CD8-positive, alpha-beta memory T cell (primary cell): Measurements from ENCODE around the gene PLPP1. TPM values are rescaled to one million over a fixed set of nuclear protein-coding genes. Genes with fewer than 3 reads are reported as not detected.
"Not testable (repeated sequence)": the region's sequence is repeated elsewhere in the genome, so short reads cannot be mapped to it uniquely, and the experiment has no call there.

Source experiments
- CTCF ChIA-PET: fragments of 350-600 bp; sonication (Branson Sonifier 250); formaldehyde crosslinking; loops from one replicate; lab custom pipeline; 2021; ENCODE audit warnings: antibody characterized with exemption; lab: Charles Lee
- POLR2A ChIA-PET: fragments of 350-600 bp; sonication (Branson Sonifier 250); formaldehyde crosslinking; loops from one replicate; lab custom pipeline; 2021; ENCODE audit warnings: antibody characterized with exemption; lab: Charles Lee
- DNase-seq, 5 donors: peaks; one replicate each; pipeline versions ENCODE4 v3.0.0 to v3.0.0-alpha.2; 2020 to 2022; ENCODE audit warnings: mixed read lengths in 1 of 5
- H3K27ac ChIP-seq: one replicate; pipeline ENCODE4 v1.7.0; 2013; ENCODE audit warnings: low read depth, mild to moderate bottlenecking, low read length, moderate library complexity
- H3K27me3 ChIP-seq: 2 replicates; pipeline ENCODE4 v1.7.0; 2013; ENCODE audit warnings: low read length, mild to moderate bottlenecking; ENCODE audit not compliant: insufficient read depth, poor library complexity, severe bottlenecking
- H3K36me3 ChIP-seq: 2 replicates; pipeline ENCODE4 v1.7.0; 2013; ENCODE audit warnings: mild to moderate bottlenecking, low read length, moderate library complexity; ENCODE audit not compliant: insufficient read depth
- H3K4me1 ChIP-seq: 2 replicates; pipeline ENCODE4 v1.7.0; 2013; ENCODE audit warnings: mild to moderate bottlenecking, low read length, moderate library complexity; ENCODE audit not compliant: insufficient read depth
- H3K4me3 ChIP-seq: 2 replicates; pipeline ENCODE4 v1.7.0; 2013; ENCODE audit warnings: mild to moderate bottlenecking, low read length
- H3K9me3 ChIP-seq: 2 replicates; pipeline ENCODE4 v1.7.0; 2013; ENCODE audit warnings: mild to moderate bottlenecking, low read length
- H3K27ac Mint-ChIP-seq, 8 donors: one replicate each; pipeline ENCODE4 v1.8.0; 2020 to 2021; ENCODE audit warnings: mixed read lengths in 8 of 8, mild to moderate bottlenecking in 6 of 8, inconsistent platforms in 3 of 8, moderate library complexity in 3 of 8
- H3K27me3 Mint-ChIP-seq, 2 donors: one replicate each; pipeline ENCODE4 v1.8.0; 2020 to 2021; ENCODE audit warnings: mixed read lengths in 2 of 2, mild to moderate bottlenecking in 1 of 2, moderate library complexity in 1 of 2
- H3K36me3 Mint-ChIP-seq, 3 donors: one replicate each; pipeline ENCODE4 v1.8.0; 2020 to 2021; ENCODE audit warnings: mixed read lengths in 3 of 3, inconsistent platforms in 1 of 3, mild to moderate bottlenecking in 1 of 3
- H3K4me1 Mint-ChIP-seq, 3 donors: one replicate each; pipeline ENCODE4 v1.8.0; 2020 to 2021; ENCODE audit warnings: mixed read lengths in 3 of 3, inconsistent platforms in 1 of 3, mild to moderate bottlenecking in 1 of 3
- H3K4me3 Mint-ChIP-seq, 7 donors: one replicate each; pipeline ENCODE4 v1.8.0; 2020 to 2021; ENCODE audit warnings: mixed read lengths in 7 of 7, mild to moderate bottlenecking in 6 of 7, moderate library complexity in 4 of 7, inconsistent platforms in 2 of 7
- H3K9me3 Mint-ChIP-seq, 5 donors: one replicate each; pipeline ENCODE4 v1.8.0; 2020 to 2022; ENCODE audit warnings: mixed read lengths in 5 of 5, mild to moderate bottlenecking in 3 of 5, moderate library complexity in 2 of 5, inconsistent platforms in 1 of 5
- polyA plus RNA-seq: library from polyadenylated mRNA; unstranded; fragments of 300-500 nt; fragmentation: Illumina TruSeq; gene quantifications from one replicate; pipeline ENCODE4 v1.2.3, GENCODE V29; 2021
- total RNA-seq, 2 experiments: library from RNA; stranded (reverse); gene quantifications; one replicate each; pipeline ENCODE4 v1.2.3, GENCODE V29; 2021

The PLPP1 gene
- total and polyA plus RNA-seq, 3 experiments from 2014 or later = 6.7 to 15.5 (median 14.7) TPM

DNA sequence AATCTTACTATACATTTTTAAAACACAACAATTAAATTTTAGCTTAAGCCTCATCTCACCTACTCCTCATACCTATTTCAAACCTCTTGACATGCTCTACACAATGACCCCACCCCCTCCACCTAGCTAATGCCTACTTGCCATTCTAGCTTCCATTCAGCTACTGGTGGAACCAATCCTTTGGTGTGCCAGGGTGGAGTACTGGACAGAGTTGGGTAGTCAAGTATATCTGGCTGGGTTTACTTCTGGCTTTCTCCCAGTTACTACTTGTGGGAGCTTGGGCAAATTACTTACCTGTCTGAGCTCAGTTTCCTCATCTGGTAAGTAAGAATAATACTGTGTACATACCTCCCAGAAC, 24.3 kb downstream of the PLPP1 start:
- no peaks in the 10 kb centered on the region for H3K27me3 ChIP-seq
- H3K9me3 Mint-ChIP-seq = no peaks in the 10 kb centered on the region
- H3K36me3 ChIP-seq = no peaks in the 10 kb centered on the region
- H3K9me3 ChIP-seq = no peaks in the 10 kb centered on the region
- no peaks in the 10 kb centered on the region for H3K36me3 Mint-ChIP-seq
- no peak overlapping the region for H3K27ac ChIP-seq
- H3K4me3 Mint-ChIP-seq = no peak overlapping the region
- H3K4me3 ChIP-seq = no peak overlapping the region
- H3K27ac Mint-ChIP-seq = no peak overlapping the region
- peaks cover 0 to 3% of the 10 kb centered on the region in 2 donors for H3K27me3 Mint-ChIP-seq
- no peaks in the 10 kb centered on the region for H3K4me1 ChIP-seq
- DNase-seq = no peak
- ChIA-PET CTCF (interaction anchor here (1.1 kb wide), 1 partner anchor 15 kb away, joined by 3 read pairs; no protein-coding TSS in a partner anchor), POLR2A (no interaction called here)
- H3K4me1 Mint-ChIP-seq = peaks cover 0 to 8% (median 0%) of the 10 kb centered on the region in 3 donors

- H3K27ac Mint-ChIP-seq = no peak overlapping the region
- Histone ChIP-seq H3K27me3 (no peaks in the 10 kb centered on the region), H3K36me3 (no peaks in the 10 kb centered on the region), H3K9me3 (no peaks in the 10 kb centered on the region), H3K27ac (no peak overlapping the region), H3K4me3 (no peak overlapping the region), H3K4me1 (no peaks in the 10 kb centered on the region)
- H3K36me3 Mint-ChIP-seq = no peaks in the 10 kb centered on the region
- peaks cover 0 to 3% of the 10 kb centered on the region in 2 donors for H3K27me3 Mint-ChIP-seq
- H3K4me1 Mint-ChIP-seq = peaks cover 0 to 5% (median 0%) of the 10 kb centered on the region in 3 donors
- no peak for DNase-seq
- no peak overlapping the region for H3K4me3 Mint-ChIP-seq
- ChIA-PET POLR2A (no interaction called here), CTCF (interaction anchor here (1.1 kb wide), 1 partner anchor 15 kb away, joined by 3 read pairs; no protein-coding TSS in a partner anchor)
- H3K9me3 Mint-ChIP-seq = no peaks in the 10 kb centered on the region
Measured at GRCh38 chr5:55509796-55510522, 24.8 kb downstream of the PLPP1 start.

- Histone ChIP-seq H3K27ac (no peak overlapping the region), H3K4me1 (no peaks in the 10 kb centered on the region), H3K36me3 (no peaks in the 10 kb centered on the region), H3K9me3 (no peaks in the 10 kb centered on the region), H3K27me3 (no peaks in the 10 kb centered on the region), H3K4me3 (no peak overlapping the region)
- H3K36me3 Mint-ChIP-seq = no peaks in the 10 kb centered on the region
- no peaks in the 10 kb centered on the region for H3K9me3 Mint-ChIP-seq
- H3K4me3 Mint-ChIP-seq = no peak overlapping the region
- H3K27me3 Mint-ChIP-seq = peaks cover 0 to 3% of the 10 kb centered on the region in 2 donors
- ChIA-PET CTCF (no interaction called here), POLR2A (no interaction called here)
- H3K4me1 Mint-ChIP-seq = no peaks in the 10 kb centered on the region
- DNase-seq = no peak
- H3K27ac Mint-ChIP-seq = no peak overlapping the region
Measured at GRCh38 chr5:55509097-55509496, 25.7 kb downstream of the PLPP1 start.

- peaks cover 0 to 3% of the 10 kb centered on the region in 2 donors for H3K27me3 Mint-ChIP-seq
- peaks cover 0 to 4% (median 0%) of the 10 kb centered on the region in 3 donors for H3K4me1 Mint-ChIP-seq
- Histone ChIP-seq H3K9me3 (no peaks in the 10 kb centered on the region), H3K4me1 (no peaks in the 10 kb centered on the region), H3K27ac (no peak overlapping the region), H3K36me3 (no peaks in the 10 kb centered on the region), H3K4me3 (no peak overlapping the region), H3K27me3 (no peaks in the 10 kb centered on the region)
- CTCF ChIA-PET = no interaction called here
- no peaks in the 10 kb centered on the region for H3K36me3 Mint-ChIP-seq
- no peak overlapping the region for H3K27ac Mint-ChIP-seq
- DNase-seq = no peak
- no peak overlapping the region for H3K4me3 Mint-ChIP-seq
- POLR2A ChIA-PET = no interaction called here
- H3K9me3 Mint-ChIP-seq = no peaks in the 10 kb centered on the region
Measured at GRCh38 chr5:55507574-55507973, 27.2 kb downstream of the PLPP1 start.

- H3K27me3 Mint-ChIP-seq, DNase-seq, H3K27me3 ChIP-seq, H3K27ac Mint-ChIP-seq, H3K36me3 Mint-ChIP-seq, CTCF ChIA-PET, H3K9me3 Mint-ChIP-seq, H3K4me1 ChIP-seq, H3K4me1 Mint-ChIP-seq, H3K4me3 Mint-ChIP-seq, H3K27ac ChIP-seq, H3K36me3 ChIP-seq, H3K4me3 ChIP-seq, POLR2A ChIA-PET, H3K9me3 ChIP-seq: not testable (repeated sequence)
Measured at GRCh38 chr5:55505711-55506110, 29.1 kb downstream of the PLPP1 start.

DNA sequence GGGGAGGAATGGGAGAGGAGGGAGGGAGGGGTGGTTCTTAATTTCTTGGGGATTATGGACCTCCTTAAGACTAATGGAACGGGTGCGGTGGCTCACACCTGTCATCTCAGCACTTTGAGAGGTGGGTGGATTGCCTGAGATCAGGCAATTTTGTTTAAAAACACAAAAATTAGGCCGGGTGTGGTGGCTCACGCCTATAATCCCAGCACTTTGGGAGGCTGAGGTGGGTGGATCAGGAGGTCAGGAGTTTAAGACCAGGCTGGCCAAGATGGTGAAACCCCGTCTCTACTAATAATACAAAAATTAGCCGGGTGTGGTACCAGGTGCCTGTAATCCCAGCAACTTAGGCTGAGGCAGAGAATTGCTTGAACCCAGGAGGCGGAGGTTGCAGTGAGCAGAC, 30.8 kb downstream of the PLPP1 start:
- CTCF ChIA-PET, H3K9me3 Mint-ChIP-seq, H3K36me3 ChIP-seq, H3K27ac Mint-ChIP-seq, H3K4me3 Mint-ChIP-seq, H3K27ac ChIP-seq, H3K27me3 ChIP-seq, H3K4me1 Mint-ChIP-seq, H3K36me3 Mint-ChIP-seq, H3K27me3 Mint-ChIP-seq, POLR2A ChIA-PET, H3K4me3 ChIP-seq, H3K9me3 ChIP-seq, DNase-seq, H3K4me1 ChIP-seq: not testable (repeated sequence)

DNA sequence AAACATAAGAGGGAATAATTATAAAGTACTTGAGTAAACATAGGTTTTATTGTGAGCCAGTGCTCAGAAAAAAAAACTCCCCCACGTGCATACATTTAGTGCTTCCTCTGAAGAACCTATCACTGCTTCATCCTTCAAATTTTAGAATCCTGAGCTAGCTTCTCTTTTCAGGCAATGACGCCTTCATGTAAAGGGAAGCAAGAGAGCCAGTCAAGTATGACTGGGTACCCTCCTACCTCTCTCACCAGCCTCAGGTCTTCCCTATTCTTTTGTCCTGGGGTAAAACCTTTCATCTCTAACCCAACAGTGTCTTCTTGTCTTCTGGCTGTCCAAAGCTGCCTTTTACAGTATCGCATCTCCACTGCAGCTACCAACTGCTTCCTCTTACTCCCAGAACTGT, 32.0 kb downstream of the PLPP1 start:
- Mint-ChIP-seq H3K4me1 (peaks cover 0 to 6% (median 0%) of the 10 kb centered on the region in 3 donors), H3K27ac (no peak overlapping the region), H3K4me3 (no peak overlapping the region), H3K27me3 (peaks cover 0 to 1% of the 10 kb centered on the region in 2 donors), H3K9me3 (no peaks in the 10 kb centered on the region), H3K36me3 (no peaks in the 10 kb centered on the region)
- ChIA-PET POLR2A (no interaction called here), CTCF (interaction anchor here (0.8 kb wide), 1 partner anchor 412 kb away, joined by 3 read pairs; no protein-coding TSS in a partner anchor)
- no peak for DNase-seq
- no peaks in the 10 kb centered on the region for H3K4me1 ChIP-seq
- no peaks in the 10 kb centered on the region for H3K36me3 ChIP-seq
- no peaks in the 10 kb centered on the region for H3K9me3 ChIP-seq
- H3K27me3 ChIP-seq = no peaks in the 10 kb centered on the region
- H3K4me3 ChIP-seq = no peak overlapping the region
- no peak overlapping the region for H3K27ac ChIP-seq

DNA sequence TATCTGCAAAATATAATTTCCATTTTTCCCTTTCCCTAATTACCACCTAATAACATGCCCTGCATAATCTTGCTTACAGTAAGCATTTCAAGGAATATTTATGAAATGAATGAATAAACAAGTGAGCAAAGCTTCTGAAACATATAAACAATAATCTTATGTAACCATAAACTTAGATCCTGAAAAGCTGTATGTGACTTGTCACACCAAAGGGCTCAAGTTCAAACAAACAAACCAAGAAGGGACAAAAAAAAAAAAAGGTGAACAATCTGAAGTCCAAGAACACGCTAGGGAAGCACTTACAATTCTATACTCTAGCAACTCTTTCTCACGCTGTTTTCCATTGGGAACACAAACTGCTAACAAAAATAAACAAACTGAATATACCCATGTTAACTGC, 36.3 kb downstream of the PLPP1 start:
- Mint-ChIP-seq H3K4me3 (no peak overlapping the region), H3K27ac (no peak overlapping the region), H3K36me3 (no peaks in the 10 kb centered on the region), H3K27me3 (peaks cover 0 to 1% of the 10 kb centered on the region in 2 donors), H3K9me3 (no peaks in the 10 kb centered on the region), H3K4me1 (peaks cover 0 to 8% (median 0%) of the 10 kb centered on the region in 3 donors)
- no peak overlapping the region for H3K27ac ChIP-seq
- H3K9me3 ChIP-seq = no peaks in the 10 kb centered on the region
- no peaks in the 10 kb centered on the region for H3K36me3 ChIP-seq
- H3K4me1 ChIP-seq = no peaks in the 10 kb centered on the region
- H3K4me3 ChIP-seq = no peak overlapping the region
- ChIA-PET CTCF (no interaction called here), POLR2A (no interaction called here)
- no peaks in the 10 kb centered on the region for H3K27me3 ChIP-seq
- DNase-seq = no peak
